ENCODE data around the gene TOPBP1.
A peak's percentile ranks its signal among the peaks of the same experiment; 100 is the strongest.

TOPBP1 gene

DNA sequence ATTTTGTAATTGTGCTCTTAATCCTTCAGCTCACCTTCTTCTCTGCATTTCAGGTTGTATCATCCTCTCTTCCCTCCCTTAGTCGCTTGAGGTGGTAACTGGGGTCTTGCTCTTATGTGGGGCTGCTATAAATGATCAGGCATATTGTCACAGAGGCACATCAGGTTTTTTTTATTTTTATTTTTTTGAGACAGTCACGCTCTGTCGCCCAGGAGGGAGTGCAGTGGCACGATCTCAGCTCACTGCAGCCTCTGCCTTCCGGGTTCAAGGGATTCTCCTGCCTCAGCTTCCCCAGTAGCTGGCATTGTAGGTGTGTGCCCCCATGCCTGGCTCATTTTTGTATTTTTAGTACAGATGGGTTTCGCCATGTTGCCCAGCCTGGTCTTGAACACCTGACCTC, 78.3 kb downstream of the TOPBP1 start:
- H3K4me3 ChIP-seq (ENCODE audit: low read length) = no peak overlapping the region
- TF ChIP-seq EZH2phosphoT487 (IDR thresholded peaks at IDR 0.05; ENCODE audit: low read length) (no peak), EZH2 (optimal IDR thresholded peaks at IDR 0.05; ENCODE audit: low read depth, low read length) (no peak)
- TF ChIP-seq, protein P1, sequence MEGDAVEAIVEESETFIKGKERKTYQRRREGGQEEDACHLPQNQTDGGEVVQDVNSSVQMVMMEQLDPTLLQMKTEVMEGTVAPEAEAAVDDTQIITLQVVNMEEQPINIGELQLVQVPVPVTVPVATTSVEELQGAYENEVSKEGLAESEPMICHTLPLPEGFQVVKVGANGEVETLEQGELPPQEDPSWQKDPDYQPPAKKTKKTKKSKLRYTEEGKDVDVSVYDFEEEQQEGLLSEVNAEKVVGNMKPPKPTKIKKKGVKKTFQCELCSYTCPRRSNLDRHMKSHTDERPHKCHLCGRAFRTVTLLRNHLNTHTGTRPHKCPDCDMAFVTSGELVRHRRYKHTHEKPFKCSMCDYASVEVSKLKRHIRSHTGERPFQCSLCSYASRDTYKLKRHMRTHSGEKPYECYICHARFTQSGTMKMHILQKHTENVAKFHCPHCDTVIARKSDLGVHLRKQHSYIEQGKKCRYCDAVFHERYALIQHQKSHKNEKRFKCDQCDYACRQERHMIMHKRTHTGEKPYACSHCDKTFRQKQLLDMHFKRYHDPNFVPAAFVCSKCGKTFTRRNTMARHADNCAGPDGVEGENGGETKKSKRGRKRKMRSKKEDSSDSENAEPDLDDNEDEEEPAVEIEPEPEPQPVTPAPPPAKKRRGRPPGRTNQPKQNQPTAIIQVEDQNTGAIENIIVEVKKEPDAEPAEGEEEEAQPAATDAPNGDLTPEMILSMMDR (IDR thresholded peaks at IDR 0.05; ENCODE audit: low read length) = no peak
- H3K79me2 ChIP-seq (ENCODE audit: low read length) = peaks cover 93% of the 10 kb centered on the region
- H3K36me3 ChIP-seq (replicated peaks; ENCODE audit: insufficient read depth, low read length) = peaks cover 46% of the 10 kb centered on the region
- H3K4me2 ChIP-seq (ENCODE audit: low read depth, low read length) = no peak overlapping the region
- DNase-seq = no peak
- no peak overlapping the region for H3K27ac ChIP-seq (ENCODE audit: low read length)
- no peak overlapping the region for H2AFZ ChIP-seq (ENCODE audit: low read length)
- peaks cover 80% of the 10 kb centered on the region for H3F3A ChIP-seq (ENCODE audit: insufficient read depth, low read length)
- H3K27me3 ChIP-seq (replicated peaks; ENCODE audit: insufficient read depth, low read length) = no peaks in the 10 kb centered on the region
- no peak overlapping the region for H3K9ac ChIP-seq (ENCODE audit: low read length)
- H3K9me3 ChIP-seq (replicated peaks; ENCODE audit: insufficient read depth, low read length) = no peaks in the 10 kb centered on the region
- peaks cover 86% of the 10 kb centered on the region for H4K20me1 ChIP-seq (ENCODE audit: insufficient read depth, low read length)
- no peaks in the 10 kb centered on the region for H3K9me2 ChIP-seq (replicated peaks; ENCODE audit: insufficient read depth, low read length)
- peaks cover 21% of the 10 kb centered on the region for H3K4me1 ChIP-seq (ENCODE audit: low read length)

DNA sequence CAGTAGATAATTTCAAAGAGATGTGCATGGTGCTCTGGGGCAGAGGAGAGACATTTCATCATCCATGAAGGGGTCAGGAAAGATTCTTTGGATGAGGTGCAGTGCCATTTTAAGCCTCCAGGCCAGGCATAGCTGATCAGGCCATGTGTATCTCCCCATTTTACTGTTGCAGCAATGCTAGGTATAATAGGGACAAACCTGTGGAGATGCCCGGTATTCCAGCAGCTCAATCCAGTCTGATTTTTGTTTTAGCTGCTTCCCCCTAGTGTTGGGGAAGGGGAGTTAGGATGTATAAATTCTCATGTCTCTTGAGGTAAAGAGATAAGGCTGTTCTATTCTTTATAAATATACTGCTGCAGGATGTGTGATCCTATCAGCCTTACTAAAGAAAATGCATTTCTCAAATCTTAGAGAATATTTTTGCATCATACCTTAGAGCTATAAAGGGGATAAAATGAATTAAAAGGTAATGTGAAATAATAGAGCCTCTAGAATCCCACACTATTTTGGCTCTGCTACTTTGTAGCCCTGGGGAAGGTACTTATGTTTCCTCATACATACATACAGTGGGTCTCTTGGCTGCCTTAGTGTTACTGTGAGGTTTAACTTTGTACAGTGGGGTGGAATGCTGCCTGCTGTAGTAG, 83.1 kb downstream of the TOPBP1 start:
- H3K4me3 ChIP-seq (ENCODE audit: low read length) = peak overlapping the region; percentile 39
- no peak for DNase-seq

GRCh38 chr3:133576169-133576568, 85.6 kb downstream of the TOPBP1 start:
- H3K27ac ChIP-seq (ENCODE audit: low read length) = peak overlapping the region; percentile 91
- peaks cover 67% of the 10 kb centered on the region for H3K79me2 ChIP-seq (ENCODE audit: low read length)
- no peaks in the 10 kb centered on the region for H3K27me3 ChIP-seq (replicated peaks; ENCODE audit: insufficient read depth, low read length)
- peaks cover 24% of the 10 kb centered on the region for H3K4me1 ChIP-seq (ENCODE audit: low read length)
- H3K9me2 ChIP-seq (replicated peaks; ENCODE audit: insufficient read depth, low read length) = no peaks in the 10 kb centered on the region
- H3K4me2 ChIP-seq (ENCODE audit: low read depth, low read length) = peak overlapping the region; percentile 49
- peak; percentile 21 for DNase-seq
- H2AFZ ChIP-seq (ENCODE audit: low read length) = no peak overlapping the region
- H3F3A ChIP-seq (ENCODE audit: insufficient read depth, low read length) = peaks cover 69% of the 10 kb centered on the region
- peaks cover 31% of the 10 kb centered on the region for H3K36me3 ChIP-seq (replicated peaks; ENCODE audit: insufficient read depth, low read length)
- peaks cover 27% of the 10 kb centered on the region for H4K20me1 ChIP-seq (ENCODE audit: insufficient read depth, low read length)
- no peak for TF ChIP-seq EZH2 (optimal IDR thresholded peaks at IDR 0.05; ENCODE audit: low read depth, low read length)
- TF ChIP-seq, protein P1 (IDR thresholded peaks at IDR 0.05; ENCODE audit: low read length) = no peak
- peak overlapping the region; percentile 94 for H3K9ac ChIP-seq (ENCODE audit: low read length)
- peak overlapping the region; percentile 81 for H3K4me3 ChIP-seq (ENCODE audit: low read length)
- H3K9me3 ChIP-seq (replicated peaks; ENCODE audit: insufficient read depth, low read length) = no peaks in the 10 kb centered on the region

More for the DNA sequence above, 83.1 kb downstream of the TOPBP1 start:
- peak overlapping the region; percentile 94 for H3K9ac ChIP-seq (ENCODE audit: low read length)
- H3K4me1 ChIP-seq (ENCODE audit: low read length) = peaks cover 26% of the 10 kb centered on the region
- H3K4me2 ChIP-seq (ENCODE audit: low read depth, low read length) = peak overlapping the region; percentile 81
- H3K27me3 ChIP-seq (replicated peaks; ENCODE audit: insufficient read depth, low read length) = no peaks in the 10 kb centered on the region
- H3K79me2 ChIP-seq (ENCODE audit: low read length) = peaks cover 92% of the 10 kb centered on the region
- H3K27ac ChIP-seq (ENCODE audit: low read length) = peak overlapping the region; percentile 91; the same call in 1 of the 2 replicates
- H3K9me3 ChIP-seq (replicated peaks; ENCODE audit: insufficient read depth, low read length) = no peaks in the 10 kb centered on the region
- peaks cover 32% of the 10 kb centered on the region for H3K36me3 ChIP-seq (replicated peaks; ENCODE audit: insufficient read depth, low read length)
- no peaks in the 10 kb centered on the region for H3K9me2 ChIP-seq (replicated peaks; ENCODE audit: insufficient read depth, low read length)
- peaks cover 79% of the 10 kb centered on the region for H3F3A ChIP-seq (ENCODE audit: insufficient read depth, low read length)
- no peak overlapping the region for H2AFZ ChIP-seq (ENCODE audit: low read length)
- peaks cover 52% of the 10 kb centered on the region for H4K20me1 ChIP-seq (ENCODE audit: insufficient read depth, low read length)
- no peak for TF ChIP-seq EZH2phosphoT487 (IDR thresholded peaks at IDR 0.05; ENCODE audit: low read length)
- TF ChIP-seq, protein P1 (IDR thresholded peaks at IDR 0.05; ENCODE audit: low read length) = peak; percentile 56

Data from MM.1S (cell line).